HTERT RPE-1 (cell line): ENCODE measurements around the gene RASGRP1.
"Not testable (repeated sequence)": the region's sequence is repeated elsewhere in the genome, so short reads cannot be mapped to it uniquely, and the experiment has no call there.

Experiments used
- in situ Hi-C: fragments of 300-500 bp; cut with MboI; formaldehyde crosslinking; loops from 4 replicates; pipeline ENCODE4 v1.14.3; 2020; ENCODE audit warnings: low sequenced_read_pairs

RASGRP1 gene

GRCh38 chr15:38564557-38565286 is at the start of gene RASGRP1:
TSS of gene RASGRP1 (minus strand) at chr15:38564814. CDS start at chr15:38564628, 186 bp downstream.
- in situ Hi-C loops: no loop called here

DNA sequence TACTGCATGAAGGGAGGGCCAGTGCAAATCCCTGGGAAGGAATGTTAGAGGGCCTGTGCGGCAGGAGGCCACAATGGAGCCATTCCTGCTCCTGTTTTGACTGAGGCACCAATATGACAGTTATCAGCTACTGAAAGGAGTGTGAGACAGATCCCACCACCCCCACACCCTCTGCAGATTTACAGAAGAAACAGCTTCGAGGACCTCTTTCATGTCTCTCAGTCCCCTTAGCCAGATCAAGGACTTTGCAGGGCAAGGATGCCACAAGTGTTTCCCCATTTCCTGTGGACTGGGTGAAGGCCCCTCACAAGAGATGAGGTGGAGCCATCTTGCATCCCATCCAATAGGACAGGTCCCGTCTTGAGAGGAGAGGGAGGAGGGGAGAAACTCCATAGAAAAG is 48.5 kb upstream of the RASGRP1 start:
- in situ Hi-C loops: no loop called here

DNA sequence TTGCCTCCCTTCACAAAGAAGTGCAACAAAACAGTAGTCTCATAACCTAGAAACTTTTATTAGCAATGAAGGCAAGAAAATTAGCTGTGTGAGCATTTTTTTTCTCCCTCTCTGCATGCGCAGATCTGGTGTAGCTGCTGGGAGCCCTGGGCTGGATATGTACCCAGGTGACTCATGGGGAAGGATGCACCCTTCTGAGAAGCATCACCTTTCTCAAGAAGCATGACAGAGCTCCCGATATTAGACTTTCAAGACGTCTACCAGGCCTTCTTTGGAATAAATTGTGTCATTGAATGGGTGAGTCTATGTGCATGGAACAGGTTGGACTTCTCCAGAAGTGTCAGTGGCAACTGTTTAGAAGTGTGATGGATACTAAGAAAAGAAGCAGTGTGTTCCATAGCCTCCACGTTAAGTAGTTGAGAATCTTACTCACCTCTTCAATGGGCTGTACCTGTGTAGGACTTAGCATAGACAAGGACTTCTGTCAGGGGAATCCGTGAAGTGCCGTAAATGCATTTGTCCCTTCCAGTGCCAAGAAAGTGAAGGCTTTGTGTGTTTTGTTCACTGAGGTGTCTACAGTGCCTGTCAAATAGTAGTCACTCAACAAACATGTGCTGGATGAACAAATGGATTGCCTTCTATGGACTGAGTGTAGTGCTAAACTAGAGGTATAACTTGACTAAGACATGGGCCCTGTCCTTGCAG is 47.7 kb upstream of the RASGRP1 start:
- in situ Hi-C loops: no loop called here

DNA sequence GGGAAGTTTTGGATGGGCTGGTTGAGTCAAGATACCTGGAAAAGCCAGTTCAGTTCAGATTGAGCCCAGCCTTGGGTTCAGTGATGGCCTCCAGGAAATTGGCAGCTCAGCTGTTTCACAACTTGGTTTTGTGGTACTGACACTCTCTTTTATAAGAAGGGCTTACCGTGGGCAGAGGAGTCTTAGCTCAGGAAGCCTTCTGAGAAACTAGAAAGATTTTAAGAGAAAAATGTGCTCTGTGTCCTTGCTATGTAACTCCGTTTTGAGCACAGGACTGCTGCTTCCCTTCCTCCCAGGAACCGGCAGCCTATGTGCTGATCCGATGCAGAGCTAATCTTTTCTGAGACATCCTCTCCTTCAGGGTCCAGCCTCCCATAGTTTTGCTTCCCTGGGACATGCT is 46.6 kb upstream of the RASGRP1 start:
- in situ Hi-C loops: no loop called here

GRCh38 chr15:38610748-38611147 is 46.1 kb upstream of the RASGRP1 start:
- in situ Hi-C loops: no loop called here

- in situ Hi-C loops: no loop called here
These were observed 44.6 kb upstream of the RASGRP1 start for GRCh38 chr15:38609097-38609738.

GRCh38 chr15:38608682-38609081 is 44.1 kb upstream of the RASGRP1 start:
- in situ Hi-C loops: no loop called here

DNA sequence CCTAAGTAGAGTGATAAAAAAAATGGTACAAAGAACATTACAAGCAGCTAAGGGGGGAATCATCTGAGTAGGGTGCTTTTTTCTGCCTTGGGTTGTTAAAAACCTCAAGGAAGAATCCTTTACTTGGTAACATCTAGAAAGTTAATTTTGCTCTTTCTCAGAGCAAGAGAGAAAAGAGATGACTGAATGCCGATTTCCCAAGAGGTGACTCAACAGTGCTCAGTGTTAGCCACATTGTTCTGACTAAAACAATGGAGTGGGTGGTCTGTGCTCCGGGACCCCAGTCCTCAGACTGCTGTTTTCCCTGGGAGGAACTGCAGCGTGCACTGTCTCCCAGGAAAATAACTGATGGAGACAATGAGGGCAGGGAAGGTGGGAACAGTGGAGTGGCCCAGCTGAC is 41.1 kb upstream of the RASGRP1 start:
- in situ Hi-C loops: no loop called here

GRCh38 chr15:38603672-38604071 is 39.1 kb upstream of the RASGRP1 start:
- in situ Hi-C loops: no loop called here

DNA sequence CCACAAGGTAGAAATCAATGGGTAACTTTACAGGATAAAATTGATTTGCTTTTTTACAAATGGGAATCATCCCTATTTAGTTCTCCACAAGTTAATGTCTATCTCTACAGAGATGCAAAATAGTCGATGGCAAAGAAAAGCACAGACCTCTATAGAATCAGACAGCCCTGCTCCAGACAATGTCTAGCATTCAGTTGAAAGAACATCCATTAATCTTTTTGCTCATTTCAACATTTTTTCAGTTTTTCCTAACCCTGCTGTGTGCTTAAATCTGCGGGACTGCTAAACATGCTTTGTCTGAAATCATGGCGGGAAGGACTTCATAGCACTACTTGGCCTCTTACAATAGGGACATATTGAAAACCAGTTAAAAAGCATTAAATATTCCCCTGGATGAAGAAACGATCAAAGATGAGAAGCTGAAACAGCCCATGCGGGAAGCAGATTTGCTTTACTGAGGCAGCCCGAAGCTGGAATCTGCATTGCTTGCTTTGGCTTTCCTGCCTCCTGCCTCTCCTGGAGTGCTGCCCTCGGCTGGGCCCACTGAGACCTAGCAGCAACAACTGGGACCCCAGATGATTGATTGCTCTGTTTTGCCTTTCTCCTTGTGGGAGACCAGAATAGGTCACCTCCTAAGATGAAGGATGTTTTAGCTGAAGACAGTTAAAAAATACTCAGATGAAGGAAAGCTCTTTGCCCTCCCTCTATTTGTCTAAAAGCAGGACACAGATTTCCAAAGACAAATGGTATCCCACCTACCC is 38.5 kb upstream of the RASGRP1 start:
- in situ Hi-C loops: no loop called here

GRCh38 chr15:38600236-38600635 is 35.6 kb upstream of the RASGRP1 start:
- in situ Hi-C loops: no loop called here

- in situ Hi-C loops: no loop called here
These were observed 34.1 kb upstream of the RASGRP1 start for GRCh38 chr15:38598749-38599148.

DNA sequence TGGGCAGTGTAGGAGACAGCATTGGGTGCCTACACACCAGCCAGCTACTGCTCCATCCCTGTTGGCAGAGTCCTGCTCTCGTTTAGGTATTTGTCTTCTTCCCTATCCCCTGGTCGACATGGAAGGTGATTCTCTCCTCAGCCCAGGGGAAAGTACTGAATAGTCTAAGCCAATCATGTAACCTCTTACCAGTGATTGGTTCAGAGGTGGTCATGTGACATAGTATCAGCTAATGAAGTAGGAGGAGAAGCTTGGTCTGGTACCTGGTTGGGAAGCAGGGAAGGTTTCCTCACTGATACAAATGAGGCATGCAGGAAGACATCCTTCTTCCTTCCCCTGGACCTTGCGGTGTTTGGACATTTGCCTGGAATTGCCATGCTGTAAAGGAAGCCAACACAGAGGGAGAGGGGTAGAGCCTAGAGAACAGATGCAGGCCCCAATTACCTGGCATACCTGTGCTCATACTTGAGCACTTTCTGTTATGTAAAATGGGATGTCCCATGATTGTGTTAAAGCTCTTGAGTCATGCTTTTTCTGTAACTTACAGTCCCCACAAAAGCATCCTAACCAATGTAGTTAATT is 32.7 kb upstream of the RASGRP1 start:
- in situ Hi-C loops: no loop called here

DNA sequence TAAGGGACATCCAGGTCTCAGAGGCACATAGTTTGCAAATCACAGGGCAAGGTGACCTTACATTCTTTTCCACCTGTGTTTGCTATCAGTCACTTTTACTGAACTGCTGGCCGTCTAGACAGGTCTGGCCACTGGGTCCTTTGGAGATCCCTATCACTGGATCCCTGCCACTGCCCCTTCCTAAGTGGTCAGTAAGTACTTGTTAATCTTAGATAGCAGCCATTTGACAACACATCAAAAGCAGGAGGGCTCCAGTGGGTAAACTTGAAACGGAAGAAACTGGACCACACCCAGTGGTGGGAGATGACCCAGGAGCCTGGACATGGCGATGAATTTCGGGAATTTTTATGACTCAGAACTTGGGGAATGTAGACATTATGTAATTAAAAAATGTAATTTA is 28.9 kb upstream of the RASGRP1 start:
- in situ Hi-C loops: no loop called here

DNA sequence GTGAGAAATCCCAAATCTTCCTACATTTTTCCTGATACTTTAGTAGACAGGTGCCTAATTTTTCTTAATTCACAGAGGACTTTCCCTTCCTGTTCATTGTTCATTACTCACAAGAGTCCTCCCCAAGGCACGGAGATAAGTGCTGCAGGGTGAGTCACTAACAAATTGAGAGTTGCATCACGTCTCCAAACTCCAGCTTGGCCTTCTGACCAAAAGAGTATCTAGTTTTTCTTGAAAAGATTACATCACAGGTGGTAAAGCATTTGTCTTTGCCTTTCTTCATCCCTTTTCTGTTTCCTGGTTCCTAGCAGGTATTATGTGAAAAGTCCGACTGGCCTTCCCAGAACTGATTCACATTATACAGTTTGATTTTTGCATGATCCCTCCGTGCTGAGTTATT is 24.9 kb upstream of the RASGRP1 start:
- in situ Hi-C loops: no loop called here

- in situ Hi-C loops: no loop called here
These were observed 24.1 kb upstream of the RASGRP1 start for GRCh38 chr15:38588672-38589071.

GRCh38 chr15:38587214-38587613 is 22.6 kb upstream of the RASGRP1 start:
- in situ Hi-C loops: no loop called here

DNA sequence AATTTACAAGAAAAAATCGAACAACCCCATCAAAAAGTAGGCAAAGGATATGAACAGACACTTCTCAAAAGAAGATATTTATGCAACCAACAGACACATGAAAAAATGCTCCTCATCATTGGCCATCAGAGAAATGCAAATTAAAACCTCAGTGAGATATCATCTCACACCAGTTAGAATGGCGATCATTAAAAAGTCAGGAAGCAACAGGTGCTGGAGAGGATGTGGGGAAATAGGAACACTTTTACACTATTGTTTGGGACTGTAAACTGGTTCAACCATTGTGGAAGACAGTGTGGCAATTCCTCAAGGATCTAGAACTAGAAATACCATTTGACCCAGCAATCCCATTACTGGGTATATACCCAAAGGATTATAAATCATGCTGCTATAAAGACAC is 21.4 kb upstream of the RASGRP1 start:
- in situ Hi-C loops: not testable (repeated sequence)

DNA sequence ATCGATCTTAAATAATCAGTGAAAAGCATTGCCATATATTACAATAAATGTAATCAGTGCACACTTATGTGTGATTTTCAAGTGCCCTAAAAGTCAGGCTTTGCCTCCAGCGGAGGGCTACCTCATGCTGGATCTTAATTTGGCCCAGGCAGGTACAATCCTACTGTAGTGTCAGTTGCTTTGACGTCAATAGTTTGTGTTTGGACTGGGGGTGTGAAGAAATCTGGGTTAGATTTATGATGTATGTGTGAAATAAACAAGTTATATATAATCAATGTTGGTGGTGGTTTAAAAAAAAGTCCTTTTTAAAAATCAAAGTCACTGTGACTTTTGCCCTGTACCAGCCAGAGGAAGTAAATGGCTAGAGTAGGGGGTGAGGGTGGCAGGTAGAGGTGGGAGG is 14.0 kb upstream of the RASGRP1 start:
- in situ Hi-C loops: no loop called here

GRCh38 chr15:38577424-38577987 is 12.9 kb upstream of the RASGRP1 start:
- in situ Hi-C loops: no loop called here

GRCh38 chr15:38576837-38577236 is 12.2 kb upstream of the RASGRP1 start:
- in situ Hi-C loops: no loop called here
